Activated CD4-positive, alpha-beta memory T cell treated with anti-CD3 and anti-CD28 coated beads, Interleukin-2, amount 10 ng/mL, durations not matched to agents 7 days and 5 days (primary cell): ENCODE measurements around the gene CORO7. TPM values are rescaled to one million over a fixed set of nuclear protein-coding genes. Genes with fewer than 3 reads are reported as not detected.
"Not testable (repeated sequence)": the region's sequence is repeated elsewhere in the genome, so short reads cannot be mapped to it uniquely, and the experiment has no call there.

Experiments used
- CTCF ChIA-PET: fragments of 350-600 bp; sonication (Branson Sonifier 250); formaldehyde crosslinking; loops from one replicate; lab custom pipeline; 2021; ENCODE audit warnings: antibody characterized with exemption, inconsistent platforms; lab: Charles Lee
- POLR2A ChIA-PET: fragments of 350-600 bp; sonication (Branson Sonifier 250); formaldehyde crosslinking; loops from one replicate; lab custom pipeline; 2021; ENCODE audit warnings: antibody characterized with exemption; lab: Charles Lee
- DNase-seq: peaks from one replicate; pipeline ENCODE4 v3.0.0-alpha.2; 2020
- H3K27ac Mint-ChIP-seq: one replicate; pipeline ENCODE4 v1.8.0; 2021; ENCODE audit warnings: mild to moderate bottlenecking, mixed read lengths
- H3K27me3 Mint-ChIP-seq: one replicate; pipeline ENCODE4 v1.8.0; 2021; ENCODE audit warnings: mixed read lengths
- H3K36me3 Mint-ChIP-seq: one replicate; pipeline ENCODE4 v1.8.0; 2021; ENCODE audit warnings: low read depth, mixed read lengths
- H3K4me1 Mint-ChIP-seq: one replicate; pipeline ENCODE4 v1.8.0; 2021; ENCODE audit warnings: mixed read lengths
- H3K4me3 Mint-ChIP-seq: one replicate; pipeline ENCODE4 v1.8.0; 2021; ENCODE audit warnings: mild to moderate bottlenecking, mixed read lengths
- H3K9me3 Mint-ChIP-seq: one replicate; pipeline ENCODE4 v1.8.0; 2021; ENCODE audit warnings: mixed read lengths
- total RNA-seq, 2 experiments: library from RNA; stranded (reverse); gene quantifications; one replicate each; pipeline ENCODE4 v1.2.3, GENCODE V29; 2021

The CORO7 gene
- total RNA-seq, 2 experiments from 2014 or later = 244 to 245 TPM

DNA sequence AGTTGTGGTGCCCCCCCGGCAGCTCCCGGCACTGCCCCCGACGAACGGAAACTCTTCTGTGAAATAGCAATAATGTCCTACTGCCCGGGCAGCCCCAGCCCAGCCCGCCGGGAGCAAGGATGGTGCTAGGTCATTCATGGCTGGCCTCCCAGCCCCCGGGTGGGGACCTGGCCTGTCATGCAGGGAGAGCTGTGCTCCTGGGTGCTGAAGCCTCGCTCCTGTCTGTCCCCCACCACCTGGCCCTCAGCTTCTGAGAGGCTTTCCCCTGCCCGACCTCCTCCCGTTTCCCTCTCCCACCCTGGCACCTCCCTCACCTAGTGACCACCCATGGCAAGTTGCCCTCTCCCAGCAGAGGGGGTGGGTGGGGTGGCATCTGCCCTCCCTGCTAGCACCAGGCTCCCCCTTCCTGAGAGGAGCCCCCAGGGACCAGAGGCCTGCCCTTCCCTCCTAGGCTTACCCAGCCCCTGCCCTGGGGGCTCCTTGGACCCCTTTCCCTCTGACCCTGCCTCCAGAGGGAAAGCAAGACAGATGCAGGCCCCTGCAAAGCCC lies 78.8 kb downstream of the CORO7 start:
- ChIA-PET POLR2A (no interaction called here), CTCF (no interaction called here)
- H3K4me1 Mint-ChIP-seq = no peaks in the 10 kb centered on the region
- H3K36me3 Mint-ChIP-seq = no peaks in the 10 kb centered on the region
- DNase-seq = no peak
- H3K27ac Mint-ChIP-seq = no peak overlapping the region
- H3K27me3 Mint-ChIP-seq = peaks cover 2% of the 10 kb centered on the region
- no peaks in the 10 kb centered on the region for H3K9me3 Mint-ChIP-seq
- no peak overlapping the region for H3K4me3 Mint-ChIP-seq

- ChIA-PET POLR2A (no interaction called here), CTCF (no interaction called here)
- no peaks in the 10 kb centered on the region for H3K4me1 Mint-ChIP-seq
- H3K27ac Mint-ChIP-seq = no peak overlapping the region
- peaks cover 2% of the 10 kb centered on the region for H3K27me3 Mint-ChIP-seq
- H3K4me3 Mint-ChIP-seq = no peak overlapping the region
- no peaks in the 10 kb centered on the region for H3K9me3 Mint-ChIP-seq
- DNase-seq = no peak
- H3K36me3 Mint-ChIP-seq = no peaks in the 10 kb centered on the region
Observed at GRCh38 chr16:4336701-4337539, 79.5 kb downstream of the CORO7 start.

- Mint-ChIP-seq H3K9me3 (no peaks in the 10 kb centered on the region), H3K27me3 (peaks cover 2% of the 10 kb centered on the region), H3K27ac (no peak overlapping the region), H3K36me3 (no peaks in the 10 kb centered on the region), H3K4me1 (no peaks in the 10 kb centered on the region), H3K4me3 (no peak overlapping the region)
- POLR2A ChIA-PET = no interaction called here
- CTCF ChIA-PET = interaction anchor here (1.3 kb wide), 1 partner anchor 46 kb away, joined by 4 read pairs; no protein-coding TSS in a partner anchor
- no peak for DNase-seq
Observed at GRCh38 chr16:4334724-4335495, 81.5 kb downstream of the CORO7 start.

GRCh38 chr16:4333714-4334113 lies 82.7 kb downstream of the CORO7 start:
- not testable (repeated sequence) for H3K27me3 Mint-ChIP-seq
- CTCF ChIA-PET = interaction anchor here (8.1 kb wide), 1 partner anchor 45 kb away, joined by 65 read pairs; no protein-coding TSS in a partner anchor

DNA sequence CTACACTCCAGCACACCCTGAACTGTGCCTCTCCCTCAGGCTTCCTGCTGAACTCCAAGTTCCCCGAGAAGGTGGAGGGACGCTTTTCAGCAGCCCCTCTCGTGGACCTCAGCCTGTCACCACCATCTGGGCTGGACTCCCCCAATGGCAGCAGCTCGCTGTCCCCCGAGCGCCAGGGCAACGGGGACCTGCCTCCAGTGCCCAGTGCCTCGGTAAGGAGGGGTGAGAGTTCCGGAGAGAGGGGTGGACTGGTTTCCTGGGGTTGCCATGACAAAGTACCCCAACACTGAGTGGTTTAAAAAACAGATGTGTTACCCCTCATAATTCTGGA lies 83.1 kb downstream of the CORO7 start:
- POLR2A ChIA-PET = interaction anchor here (1.3 kb wide), 1 partner anchor 26 kb away, joined by 3 read pairs; no protein-coding TSS in a partner anchor

More at GRCh38 chr16:4333714-4334113, 82.7 kb downstream of the CORO7 start:
- H3K4me3 Mint-ChIP-seq, DNase-seq, H3K27ac Mint-ChIP-seq, H3K4me1 Mint-ChIP-seq, H3K36me3 Mint-ChIP-seq, H3K9me3 Mint-ChIP-seq: not testable (repeated sequence)
- POLR2A ChIA-PET = interaction anchor here (1.3 kb wide), 1 partner anchor 26 kb away, joined by 3 read pairs; no protein-coding TSS in a partner anchor

GRCh38 chr16:4332623-4333307 lies 83.6 kb downstream of the CORO7 start:
- ChIA-PET CTCF (interaction anchor here (2.2 to 8.1 kb wide), 2 partner anchors 44 to 79 kb away, joined by 9 to 65 read pairs; no protein-coding TSS in a partner anchor), POLR2A (interaction anchor here (1.3 kb wide), 1 partner anchor 25 kb away, joined by 3 read pairs; no protein-coding TSS in a partner anchor)
- DNase-seq = no peak
- Mint-ChIP-seq H3K27me3 (peaks cover 9% of the 10 kb centered on the region), H3K4me3 (no peak overlapping the region), H3K9me3 (no peaks in the 10 kb centered on the region), H3K4me1 (no peaks in the 10 kb centered on the region), H3K36me3 (no peaks in the 10 kb centered on the region), H3K27ac (no peak overlapping the region)

More for the DNA sequence above, 83.1 kb downstream of the CORO7 start:
- H3K9me3 Mint-ChIP-seq = no peaks in the 10 kb centered on the region
- peaks cover 7% of the 10 kb centered on the region for H3K27me3 Mint-ChIP-seq
- H3K36me3 Mint-ChIP-seq = no peaks in the 10 kb centered on the region
- no peak for DNase-seq
- H3K4me3 Mint-ChIP-seq = no peak overlapping the region
- no peaks in the 10 kb centered on the region for H3K4me1 Mint-ChIP-seq
- CTCF ChIA-PET = interaction anchor here (8.1 kb wide), 1 partner anchor 44 kb away, joined by 65 read pairs; no protein-coding TSS in a partner anchor
- H3K27ac Mint-ChIP-seq = no peak overlapping the region

DNA sequence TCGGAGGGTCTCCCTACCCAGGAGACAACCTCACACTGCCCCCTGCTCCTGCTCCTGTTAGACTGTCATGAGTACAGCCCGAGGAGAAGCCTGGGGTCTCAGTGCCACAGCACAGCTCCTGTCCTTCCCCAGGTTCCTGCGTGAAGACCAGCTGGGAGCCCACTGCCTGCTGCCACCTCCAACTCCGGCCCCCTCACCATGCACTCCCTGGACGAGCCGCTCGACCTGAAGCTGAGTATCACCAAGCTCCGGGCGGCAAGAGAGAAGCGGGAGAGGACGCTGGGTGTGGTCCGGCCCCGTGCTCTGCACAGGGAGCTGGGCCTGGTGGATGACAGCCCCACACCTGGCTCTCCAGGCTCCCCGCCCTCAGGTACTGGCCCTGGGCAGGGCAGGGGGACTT lies 84.3 kb downstream of the CORO7 start:
- POLR2A ChIA-PET = interaction anchor here (1.0 kb wide), 1 partner anchor 78 kb away, joined by 3 read pairs; no protein-coding TSS in a partner anchor
- H3K4me1 Mint-ChIP-seq = no peaks in the 10 kb centered on the region
- H3K4me3 Mint-ChIP-seq = no peak overlapping the region
- H3K27me3 Mint-ChIP-seq = peaks cover 9% of the 10 kb centered on the region
- H3K27ac Mint-ChIP-seq = no peak overlapping the region
- no peaks in the 10 kb centered on the region for H3K9me3 Mint-ChIP-seq
- CTCF ChIA-PET = interaction anchor here (1.0 to 8.1 kb wide), 6 partner anchors 19 to 83 kb away, joined by 3 to 65 read pairs (median 5); partner anchors contain the start of gene PAM16
- no peaks in the 10 kb centered on the region for H3K36me3 Mint-ChIP-seq
- no peak for DNase-seq

- H3K27me3 Mint-ChIP-seq = peaks cover 15% of the 10 kb centered on the region
- H3K9me3 Mint-ChIP-seq = no peaks in the 10 kb centered on the region
- H3K36me3 Mint-ChIP-seq = no peaks in the 10 kb centered on the region
- DNase-seq = peak; percentile 75
- H3K4me3 Mint-ChIP-seq = no peak overlapping the region
- H3K27ac Mint-ChIP-seq = no peak overlapping the region
- ChIA-PET CTCF (interaction anchor here (0.5 to 8.1 kb wide), 11 partner anchors 15 to 82 kb away, joined by 3 to 65 read pairs (median 3); partner anchors contain the start of gene TFAP4), POLR2A (interaction anchor here (1.1 to 1.3 kb wide), 3 partner anchors 18 to 57 kb away, joined by 3 read pairs; partner anchors contain the start of genes PAM16 and TFAP4)
- no peaks in the 10 kb centered on the region for H3K4me1 Mint-ChIP-seq
Observed at GRCh38 chr16:4330277-4330874, 86.0 kb downstream of the CORO7 start.

- no peak for DNase-seq
- no peaks in the 10 kb centered on the region for H3K36me3 Mint-ChIP-seq
- no peaks in the 10 kb centered on the region for H3K4me1 Mint-ChIP-seq
- no peak overlapping the region for H3K4me3 Mint-ChIP-seq
- H3K27me3 Mint-ChIP-seq = peaks cover 15% of the 10 kb centered on the region
- no peaks in the 10 kb centered on the region for H3K9me3 Mint-ChIP-seq
- H3K27ac Mint-ChIP-seq = no peak overlapping the region
- ChIA-PET POLR2A (interaction anchor here (1.1 to 1.5 kb wide), 4 partner anchors 17 to 56 kb away, joined by 3 to 5 read pairs (median 3); partner anchors contain the start of gene TFAP4), CTCF (interaction anchor here (0.6 to 8.1 kb wide), 14 partner anchors 14 to 346 kb away, joined by 3 to 65 read pairs (median 4); no protein-coding TSS in a partner anchor)
Observed at GRCh38 chr16:4328782-4329775, 87.3 kb downstream of the CORO7 start.

DNA sequence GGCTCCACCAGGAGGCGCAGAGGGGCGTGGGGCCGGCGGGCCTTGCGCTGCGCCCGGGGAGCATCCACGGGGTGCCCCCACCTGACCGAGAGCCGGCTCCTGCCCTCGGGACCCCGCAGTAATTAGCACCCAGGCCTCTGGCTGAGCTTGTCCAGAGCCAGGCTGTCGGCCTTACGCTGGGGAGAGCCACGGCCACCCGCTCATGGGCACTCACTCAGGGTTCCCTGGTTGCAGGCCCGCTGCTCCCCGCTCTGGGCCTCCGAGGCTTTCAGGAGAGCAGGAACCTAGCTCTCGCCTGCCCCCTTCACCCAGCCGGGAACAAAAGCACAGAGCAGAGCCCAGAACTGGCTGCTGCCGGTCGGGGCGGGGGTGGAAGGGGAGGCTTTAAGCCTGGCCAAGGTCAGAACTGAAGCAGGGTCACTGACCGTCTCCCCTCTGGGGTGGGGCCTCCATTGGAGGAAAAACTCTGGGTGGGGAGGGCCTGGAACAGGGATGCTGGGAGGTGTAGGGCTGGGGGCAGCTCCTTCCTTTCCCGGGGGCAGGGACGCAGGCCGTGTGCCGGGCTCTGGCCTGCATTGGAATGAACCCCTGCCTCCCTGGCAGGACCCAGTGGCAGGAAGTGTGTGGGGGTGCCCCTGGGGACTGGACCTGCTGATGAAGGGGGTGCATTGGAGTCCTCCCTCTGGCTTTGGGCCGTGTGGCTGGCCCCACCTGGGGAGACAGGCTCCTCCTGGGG lies 88.2 kb downstream of the CORO7 start:
- Mint-ChIP-seq H3K36me3 (no peaks in the 10 kb centered on the region), H3K27me3 (peaks cover 13% of the 10 kb centered on the region), H3K9me3 (no peaks in the 10 kb centered on the region), H3K4me3 (no peak overlapping the region), H3K4me1 (no peaks in the 10 kb centered on the region), H3K27ac (no peak overlapping the region)
- DNase-seq = peak; percentile 49
- ChIA-PET CTCF (interaction anchor here (0.8 to 8.1 kb wide), 11 partner anchors 19 to 345 kb away, joined by 3 to 65 read pairs (median 5); no protein-coding TSS in a partner anchor), POLR2A (interaction anchor here (1.1 to 1.5 kb wide), 2 partner anchors 16 to 55 kb away, joined by 3 to 5 read pairs; partner anchors contain the start of gene TFAP4)
